Endodermal cell (in vitro differentiated cells): ENCODE measurements around the gene BLNK. TPM values are rescaled to one million over a fixed set of nuclear protein-coding genes. Genes with fewer than 3 reads are reported as not detected.

Experiments
- DNase-seq: peaks from one replicate; pipeline ENCODE4 v3.0.0-alpha.2; 2017
- H3K27ac ChIP-seq: 2 replicates; pipeline ENCODE4 v1.5.1; 2013; ENCODE audit warnings: mild to moderate bottlenecking, low read depth, low read length, moderate library complexity
- H3K27me3 ChIP-seq: 2 replicates; pipeline ENCODE4 v1.6.1; 2013; ENCODE audit warnings: mild to moderate bottlenecking, low read length, moderate library complexity; ENCODE audit not compliant: insufficient read depth, control insufficient read depth, poor library complexity, severe bottlenecking
- H3K36me3 ChIP-seq: 2 replicates; pipeline ENCODE4 v1.7.0; 2013; ENCODE audit warnings: mild to moderate bottlenecking, low read length, moderate library complexity; ENCODE audit not compliant: control insufficient read depth, insufficient read depth
- H3K4me1 ChIP-seq: one replicate; pipeline ENCODE4 v1.7.0; 2013; ENCODE audit warnings: low read length; ENCODE audit not compliant: control insufficient read depth, insufficient read depth
- H3K4me3 ChIP-seq: 2 replicates; pipeline ENCODE4 v1.5.1; 2013; ENCODE audit warnings: mild to moderate bottlenecking, low read length, moderate library complexity
- H3K9ac ChIP-seq: 2 replicates; pipeline ENCODE4 v1.6.1; 2013; ENCODE audit warnings: mild to moderate bottlenecking, low read length, moderate library complexity; ENCODE audit not compliant: poor library complexity, severe bottlenecking; ENCODE audit errors: extremely low read depth
- H3K9me3 ChIP-seq: 2 replicates; pipeline ENCODE4 v1.6.1; 2013; ENCODE audit warnings: mild to moderate bottlenecking, low read length, moderate library complexity; ENCODE audit not compliant: control insufficient read depth
- H3K27ac Mint-ChIP-seq: 2 replicates; pipeline ENCODE4 v1.8.0; 2020; ENCODE audit warnings: mixed read lengths
- H3K27me3 Mint-ChIP-seq: 2 replicates; pipeline ENCODE4 v1.8.0; 2021; ENCODE audit warnings: mild to moderate bottlenecking, mixed read lengths; ENCODE audit not compliant: insufficient read depth
- H3K36me3 Mint-ChIP-seq: 2 replicates; pipeline ENCODE4 v1.8.0; 2020; ENCODE audit warnings: low read depth, mixed read lengths
- H3K4me1 Mint-ChIP-seq: 2 replicates; pipeline ENCODE4 v1.8.0; 2020; ENCODE audit warnings: mixed read lengths
- H3K4me3 Mint-ChIP-seq: 2 replicates; pipeline ENCODE4 v1.8.0; 2020; ENCODE audit warnings: mild to moderate bottlenecking, moderate library complexity, mixed read lengths
- H3K9me3 Mint-ChIP-seq: 2 replicates; pipeline ENCODE4 v1.8.0; 2020; ENCODE audit warnings: mild to moderate bottlenecking, mixed read lengths
- CTCF ChIP-seq: fragments of 200-600 bp; sonication (generic); conservative IDR thresholded peaks from 2 replicates; pipeline ENCODE4 v1.5.0; 2021; ENCODE audit warnings: antibody characterized with exemption, mild to moderate bottlenecking
- WGBS, 2 experiments: methylation state at CpG; one replicate each; pipeline versions ENCODE4 v1.1.5 to v1.1.7; 2013; ENCODE audit warnings: missing lambda C conversion rate in 2 of 2, mixed read lengths in 1 of 2; ENCODE audit not compliant: insufficient coverage in 1 of 2, insufficient read length in 1 of 2; 5-methylcytosine and 5-hydroxymethylcytosine counted together
- total RNA-seq, 2 donors: library from RNA; stranded (reverse); fragmentation: NEBNext Ultra II Directional in 1 of 2; extraction: Animal tissue kit (Norgen Biotek cat#: 25700) in 1 of 2; gene quantifications; 2 replicates in 1 of 2; 3 replicates in 1 of 2; pipeline ENCODE4 v1.2.1, GENCODE V29; 2021

Gene BLNK
- total RNA-seq, 2 donors from 2014 or later: not detected

GRCh38 chr10:96261930-96262329, 9.4 kb downstream of the BLNK start:
- Histone ChIP-seq H3K4me3 (no peak overlapping the region), H3K27me3 (peaks cover 18% of the 10 kb centered on the region), H3K4me1 (peaks cover 5% of the 10 kb centered on the region), H3K9ac (no peak overlapping the region), H3K9me3 (no peaks in the 10 kb centered on the region), H3K36me3 (no peaks in the 10 kb centered on the region), H3K27ac (no peak overlapping the region)
- no peak overlapping the region for H3K27ac Mint-ChIP-seq
- H3K4me3 Mint-ChIP-seq: no peak overlapping the region
- H3K4me1 Mint-ChIP-seq: peaks cover 15% of the 10 kb centered on the region
- no peak for TF ChIP-seq CTCF
- no peak for DNase-seq
- H3K36me3 Mint-ChIP-seq: no peaks in the 10 kb centered on the region
- WGBS, 2 experiments: 76 to 100% methylated on average over 2 to 3 of the region's 3 CpGs
- peaks cover 14% of the 10 kb centered on the region for H3K27me3 Mint-ChIP-seq
- H3K9me3 Mint-ChIP-seq: no peaks in the 10 kb centered on the region

GRCh38 chr10:96261132-96261531, 10.2 kb downstream of the BLNK start:
- Mint-ChIP-seq H3K27ac (no peak overlapping the region), H3K4me1 (peaks cover 15% of the 10 kb centered on the region), H3K27me3 (peaks cover 16% of the 10 kb centered on the region), H3K4me3 (no peak overlapping the region), H3K36me3 (no peaks in the 10 kb centered on the region), H3K9me3 (no peaks in the 10 kb centered on the region)
- TF ChIP-seq CTCF: no peak
- Histone ChIP-seq H3K27ac (no peak overlapping the region), H3K4me3 (no peak overlapping the region), H3K4me1 (peaks cover 4% of the 10 kb centered on the region), H3K9me3 (no peaks in the 10 kb centered on the region), H3K9ac (no peak overlapping the region), H3K27me3 (peaks cover 23% of the 10 kb centered on the region), H3K36me3 (no peaks in the 10 kb centered on the region)
- DNase-seq: no peak
- 89 to 100% methylated on average over 1 of the region's 2 CpGs for WGBS, 2 experiments

- no peak for DNase-seq
- WGBS, 2 experiments: 92% methylated on average over 3 of the region's 3 CpGs; no CpG with 5 or more reads in 1 of the 2 experiments
- H3K4me3 ChIP-seq: no peak overlapping the region
Observed at GRCh38 chr10:96260014-96260413, 11.4 kb downstream of the BLNK start.

More at GRCh38 chr10:96260014-96260413, 11.4 kb downstream of the BLNK start:
- H3K9me3 Mint-ChIP-seq: no peaks in the 10 kb centered on the region
- no peak overlapping the region for H3K9ac ChIP-seq
- no peaks in the 10 kb centered on the region for H3K36me3 Mint-ChIP-seq
- no peak overlapping the region for H3K27ac ChIP-seq
- no peak overlapping the region for H3K27ac Mint-ChIP-seq
- H3K36me3 ChIP-seq: no peaks in the 10 kb centered on the region
- peaks cover 22% of the 10 kb centered on the region for H3K4me1 Mint-ChIP-seq
- H3K4me3 Mint-ChIP-seq: no peak overlapping the region
- peaks cover 32% of the 10 kb centered on the region for H3K27me3 ChIP-seq
- H3K4me1 ChIP-seq: peaks cover 7% of the 10 kb centered on the region
- H3K27me3 Mint-ChIP-seq: peaks cover 16% of the 10 kb centered on the region
- TF ChIP-seq CTCF: no peak
- no peaks in the 10 kb centered on the region for H3K9me3 ChIP-seq
